Trophoblast cell (in vitro differentiated cells and primary cell): ENCODE data around the gene COA6.

Experiments
- DNase-seq, 2 donors: peaks; one replicate each; pipeline ENCODE4 v3.0.0-alpha.2; 2016
- H2AFZ ChIP-seq: 2 replicates; pipeline ENCODE4 v1.6.1; 2013; ENCODE audit warnings: low read length, moderate library complexity, mild to moderate bottlenecking; ENCODE audit not compliant: insufficient read depth, poor library complexity
- H2AK5ac ChIP-seq: 2 replicates; pipeline ENCODE4 v1.6.1; 2013; ENCODE audit warnings: mild to moderate bottlenecking, low read length
- H2BK120ac ChIP-seq: 2 replicates; pipeline ENCODE4 v1.6.1; 2013; ENCODE audit warnings: low read length, mild to moderate bottlenecking, moderate library complexity; ENCODE audit not compliant: insufficient read depth, poor library complexity
- H2BK12ac ChIP-seq: 2 replicates; pipeline ENCODE4 v1.6.1; 2013; ENCODE audit warnings: mild to moderate bottlenecking, low read length, moderate library complexity
- H2BK5ac ChIP-seq: 2 replicates; pipeline ENCODE4 v1.6.1; 2013; ENCODE audit warnings: low read length, low read depth, moderate library complexity, mild to moderate bottlenecking; ENCODE audit not compliant: poor library complexity
- H3K14ac ChIP-seq: 2 replicates; pipeline ENCODE4 v1.6.1; 2013; ENCODE audit warnings: mild to moderate bottlenecking, low read length
- H3K18ac ChIP-seq: 2 replicates; pipeline ENCODE4 v1.6.1; 2013; ENCODE audit warnings: mild to moderate bottlenecking, low read length
- H3K23ac ChIP-seq: 2 replicates; pipeline ENCODE4 v1.6.1; 2013; ENCODE audit warnings: low read length
- H3K27ac ChIP-seq: 2 replicates; pipeline ENCODE4 v1.5.1; 2013; ENCODE audit warnings: low read depth, mild to moderate bottlenecking, inconsistent platforms, low read length, moderate library complexity
- H3K27me3 ChIP-seq: 2 replicates; pipeline ENCODE4 v1.6.1; 2013; ENCODE audit warnings: inconsistent platforms, mild to moderate bottlenecking, low read length, moderate library complexity; ENCODE audit not compliant: insufficient read depth
- H3K36me3 ChIP-seq, 2 experiments: 1 replicate in 1 of 2; 2 replicates in 1 of 2; pipeline ENCODE4 v1.6.1; 2013; ENCODE audit warnings: low read length in 2 of 2, mild to moderate bottlenecking in 2 of 2, moderate library complexity in 1 of 2; ENCODE audit not compliant: insufficient read depth in 2 of 2, control insufficient read depth in 1 of 2
- H3K4ac ChIP-seq: 2 replicates; pipeline ENCODE4 v1.6.1; 2013; ENCODE audit warnings: low read depth, mild to moderate bottlenecking, low read length, moderate library complexity
- H3K4me1 ChIP-seq, 2 experiments: 1 replicate in 1 of 2; 2 replicates in 1 of 2; pipeline ENCODE4 v1.6.1; 2013; ENCODE audit warnings: low read length in 2 of 2, mild to moderate bottlenecking in 2 of 2, moderate library complexity in 1 of 2; ENCODE audit not compliant: insufficient read depth in 2 of 2, control insufficient read depth in 1 of 2
- H3K4me2 ChIP-seq: 2 replicates; pipeline ENCODE4 v1.6.1; 2013; ENCODE audit warnings: inconsistent platforms, mild to moderate bottlenecking, low read length, moderate library complexity
- H3K4me3 ChIP-seq: 2 replicates; pipeline ENCODE4 v1.5.1; 2013; ENCODE audit warnings: mild to moderate bottlenecking, low read depth, low read length, inconsistent platforms
- H3K79me1 ChIP-seq: one replicate; pipeline ENCODE4 v1.6.1; 2013; ENCODE audit warnings: low read length
- H3K79me2 ChIP-seq: 2 replicates; pipeline ENCODE4 v1.6.1; 2013; ENCODE audit warnings: low read length, mild to moderate bottlenecking; ENCODE audit not compliant: control insufficient read depth, insufficient read depth, poor library complexity
- H3K9ac ChIP-seq: 2 replicates; pipeline ENCODE4 v1.6.1; 2013; ENCODE audit warnings: mild to moderate bottlenecking, low read length
- H3K9me3 ChIP-seq: 2 replicates; pipeline ENCODE4 v1.6.1; 2013; ENCODE audit warnings: low read depth, mild to moderate bottlenecking, control low read depth, inconsistent platforms, low read length; ENCODE audit not compliant: insufficient read depth
- H4K12ac ChIP-seq: 2 replicates; pipeline ENCODE4 v1.6.1; 2013; ENCODE audit warnings: low read depth, mild to moderate bottlenecking, low read length, moderate library complexity
- H4K8ac ChIP-seq: 2 replicates; pipeline ENCODE4 v1.6.1; 2013; ENCODE audit warnings: low read depth, mild to moderate bottlenecking, low read length, moderate library complexity
- H4K91ac ChIP-seq: one replicate; pipeline ENCODE4 v1.6.1; 2013; ENCODE audit warnings: low read depth, mild to moderate bottlenecking, low read length, moderate library complexity
- WGBS: extraction: QIAGEN DNeasy Blood & Tissue Kit; methylation state at CpG from one replicate; pipeline ENCODE4 v1.1.7; 2013; ENCODE audit warnings: missing lambda C conversion rate; ENCODE audit not compliant: insufficient read length, insufficient coverage; ENCODE audit errors: extremely low coverage; 5-methylcytosine and 5-hydroxymethylcytosine counted together

The COA6 gene

DNA sequence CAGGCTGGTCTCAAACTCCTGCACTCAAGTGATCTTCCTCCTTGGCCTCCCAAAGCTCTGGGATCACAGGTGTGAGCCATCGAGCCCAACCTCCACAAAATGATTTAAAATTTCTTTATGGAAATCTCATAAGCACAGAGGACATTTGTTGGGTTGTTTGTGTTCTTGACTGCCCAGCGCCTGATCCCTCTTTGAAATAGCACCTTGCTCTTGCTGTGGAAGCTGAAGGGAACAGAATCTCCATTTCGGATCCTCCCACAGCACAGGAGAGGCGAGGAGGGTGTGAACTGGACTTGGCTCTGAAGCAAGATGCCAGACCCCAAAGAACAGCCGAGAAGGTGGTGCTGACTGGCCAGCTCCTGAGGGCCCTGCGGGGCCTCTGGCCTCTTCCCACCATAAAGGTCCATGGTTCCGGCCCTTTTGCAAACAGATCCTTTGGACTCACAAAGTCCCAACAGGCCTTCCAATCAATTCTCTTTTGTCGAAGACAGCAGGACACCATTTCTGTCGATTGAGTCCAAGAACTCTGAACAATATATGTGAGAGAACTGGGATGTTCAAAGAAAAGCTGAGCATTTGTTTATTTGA, 45.6 kb upstream of the COA6 start:
- Histone ChIP-seq H2AK5ac (no peak overlapping the region), H2BK12ac (no peak overlapping the region), H3K9me3 (no peaks in the 10 kb centered on the region), H3K14ac (no peak overlapping the region), H3K4me2 (no peak overlapping the region), H4K12ac (no peak overlapping the region), H4K91ac (no peak overlapping the region), H3K79me1 (no peaks in the 10 kb centered on the region), H3K9ac (no peak overlapping the region), H3K4ac (no peak overlapping the region), H3K27ac (no peak overlapping the region), H4K8ac (no peak overlapping the region), H3K23ac (no peak overlapping the region), H2BK120ac (no peak overlapping the region), H3K27me3 (no peaks in the 10 kb centered on the region), H2AFZ (no peak overlapping the region), H3K4me3 (no peak overlapping the region), H3K36me3 (no peaks in the 10 kb centered on the region), H3K79me2 (no peaks in the 10 kb centered on the region), H2BK5ac (no peak overlapping the region), H3K18ac (no peak overlapping the region), H3K4me1 (no peaks in the 10 kb centered on the region)
- WGBS: no CpG with 5 or more reads among the region's 9 CpGs
- no peak for DNase-seq

DNA sequence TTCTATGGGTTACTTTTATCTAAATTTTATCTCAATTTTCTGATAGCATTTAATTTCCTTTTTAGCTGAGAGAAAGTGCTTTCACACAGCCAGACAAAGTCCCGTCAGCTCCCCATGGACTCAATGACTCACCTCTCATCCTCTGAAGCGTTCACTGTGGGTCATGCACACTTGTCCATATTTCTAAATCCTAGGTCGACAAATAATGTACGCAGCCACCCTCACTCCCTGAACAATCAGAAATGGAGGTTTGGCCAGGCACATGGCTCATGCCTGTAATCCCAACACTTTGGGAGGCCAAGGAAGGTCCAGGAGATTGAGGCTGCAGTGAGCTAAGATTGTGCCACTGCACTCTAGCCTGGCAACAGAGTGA, 42.4 kb upstream of the COA6 start:
- no peak for DNase-seq
- no CpG with 5 or more reads among the region's 4 CpGs for WGBS
- no peak overlapping the region for H3K18ac ChIP-seq
- H3K27ac ChIP-seq: no peak overlapping the region
- no peak overlapping the region for H4K91ac ChIP-seq
- no peak overlapping the region for H3K4me3 ChIP-seq
- no peak overlapping the region for H2AK5ac ChIP-seq
- no peak overlapping the region for H3K4me2 ChIP-seq
- no peak overlapping the region for H2BK5ac ChIP-seq
- H3K4ac ChIP-seq: no peak overlapping the region
- H3K36me3 ChIP-seq: no peaks in the 10 kb centered on the region
- no peaks in the 10 kb centered on the region for H3K27me3 ChIP-seq
- no peak overlapping the region for H3K14ac ChIP-seq
- H3K4me1 ChIP-seq: no peaks in the 10 kb centered on the region
- no peaks in the 10 kb centered on the region for H3K79me1 ChIP-seq
- no peak overlapping the region for H2AFZ ChIP-seq
- no peak overlapping the region for H3K9ac ChIP-seq
- H3K79me2 ChIP-seq: no peaks in the 10 kb centered on the region
- no peak overlapping the region for H2BK12ac ChIP-seq
- H3K9me3 ChIP-seq: no peaks in the 10 kb centered on the region
- no peak overlapping the region for H2BK120ac ChIP-seq
- H4K8ac ChIP-seq: no peak overlapping the region
- no peak overlapping the region for H3K23ac ChIP-seq
- H4K12ac ChIP-seq: no peak overlapping the region

DNA sequence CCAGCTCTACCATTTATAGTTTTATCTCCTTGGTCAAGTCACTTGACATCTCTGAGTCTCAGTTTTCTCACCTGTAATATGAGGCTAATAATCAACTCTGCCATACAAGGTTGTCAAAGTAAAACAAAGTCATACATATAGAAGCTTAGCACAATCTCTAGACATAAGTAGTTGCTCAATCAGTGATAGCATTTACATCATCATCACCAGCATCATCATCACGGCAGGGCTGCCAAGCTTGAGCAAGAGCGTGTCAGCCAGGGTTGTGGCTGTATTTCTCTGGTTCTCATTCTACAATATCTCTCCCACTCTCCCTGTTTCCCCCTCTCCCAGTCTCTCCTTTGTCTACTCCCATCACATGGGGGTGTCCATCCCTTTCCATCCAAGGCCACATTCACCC, 41.7 kb upstream of the COA6 start:
- H4K8ac ChIP-seq: no peak overlapping the region
- H2BK5ac ChIP-seq: no peak overlapping the region
- no peaks in the 10 kb centered on the region for H3K79me1 ChIP-seq
- no peak overlapping the region for H3K9ac ChIP-seq
- H3K36me3 ChIP-seq: no peaks in the 10 kb centered on the region
- no peak overlapping the region for H3K14ac ChIP-seq
- no peak overlapping the region for H3K4ac ChIP-seq
- no peak overlapping the region for H4K12ac ChIP-seq
- no peak overlapping the region for H2BK120ac ChIP-seq
- no peak overlapping the region for H2AFZ ChIP-seq
- H3K79me2 ChIP-seq: no peaks in the 10 kb centered on the region
- H4K91ac ChIP-seq: no peak overlapping the region
- no peak overlapping the region for H3K4me2 ChIP-seq
- no peaks in the 10 kb centered on the region for H3K27me3 ChIP-seq
- peak in 1 of 2 donors; percentile 51 for DNase-seq
- no CpG with 5 or more reads among the region's 2 CpGs for WGBS
- no peak overlapping the region for H3K27ac ChIP-seq
- no peak overlapping the region for H3K18ac ChIP-seq
- no peak overlapping the region for H3K4me3 ChIP-seq
- no peak overlapping the region for H2AK5ac ChIP-seq
- H3K23ac ChIP-seq: no peak overlapping the region
- H3K4me1 ChIP-seq: no peaks in the 10 kb centered on the region
- H3K9me3 ChIP-seq: no peaks in the 10 kb centered on the region
- H2BK12ac ChIP-seq: no peak overlapping the region

DNA sequence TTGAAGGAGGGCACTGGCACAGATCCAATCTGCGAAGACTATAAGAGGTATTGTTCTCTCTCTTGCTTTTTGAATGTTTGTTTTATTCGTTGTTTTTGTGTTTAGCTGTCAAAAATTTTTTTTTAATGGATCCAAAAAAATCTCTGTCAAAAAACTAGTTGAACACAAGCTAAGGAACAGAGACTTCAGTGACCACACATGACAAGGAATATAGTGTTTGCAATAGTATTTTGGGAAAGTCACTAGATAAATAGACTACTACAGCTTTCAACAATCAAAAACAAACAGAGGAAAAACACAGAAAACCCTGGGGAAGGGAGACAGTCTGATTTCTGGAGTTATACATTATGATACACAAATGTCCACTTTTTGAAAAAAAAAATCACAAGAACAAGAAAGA, 36.9 kb upstream of the COA6 start:
- Histone ChIP-seq H3K9me3 (no peaks in the 10 kb centered on the region), H2BK12ac (no peak overlapping the region), H4K8ac (no peak overlapping the region), H3K23ac (no peak overlapping the region), H3K4me2 (no peak overlapping the region), H3K4me3 (no peak overlapping the region), H3K14ac (no peak overlapping the region), H3K4me1 (no peaks in the 10 kb centered on the region), H3K4ac (no peak overlapping the region), H3K9ac (no peak overlapping the region), H2BK5ac (no peak overlapping the region), H3K18ac (no peak overlapping the region), H3K36me3 (no peaks in the 10 kb centered on the region), H3K27ac (no peak overlapping the region), H4K91ac (no peak overlapping the region), H2BK120ac (no peak overlapping the region), H3K27me3 (no peaks in the 10 kb centered on the region), H2AFZ (no peak overlapping the region), H4K12ac (no peak overlapping the region), H3K79me2 (no peaks in the 10 kb centered on the region), H2AK5ac (no peak overlapping the region), H3K79me1 (no peaks in the 10 kb centered on the region)
- DNase-seq: no peak
- no CpG with 5 or more reads among the region's 2 CpGs for WGBS
